ENCODE data around the gene MTURN. TPM values are rescaled to one million over a fixed set of nuclear protein-coding genes. Genes with fewer than 3 reads are reported as not detected.

The MTURN gene
- total RNA-seq, 4 donors from 2014 or later = 196 to 252 (median 225) TPM

- H3K36me3 ChIP-seq = peaks cover 0 to 8% of the 10 kb centered on the region in 2 donors
- no peaks in the 10 kb centered on the region for H3K27me3 ChIP-seq
- H3K4me1 ChIP-seq = no peaks in the 10 kb centered on the region
- H3K4me3 ChIP-seq = no peak overlapping the region
- ATAC-seq = no peak
- 71% methylated on average over 1 of the region's 2 CpGs; no CpG with 5 or more reads in 1 of the 2 donors for WGBS, 2 donors (ENCODE audit: low coverage in 1 of 2)
- no peaks in the 10 kb centered on the region for H3K9me3 ChIP-seq
- no peak overlapping the region for H3K27ac ChIP-seq
- no peak for TF ChIP-seq EP300 (IDR thresholded peaks at IDR 0.05)
- no peak for TF ChIP-seq POLR2A (IDR thresholded peaks at IDR 0.05)
- no peak for TF ChIP-seq POLR2AphosphoS5 (IDR thresholded peaks at IDR 0.05)
- no peak for TF ChIP-seq CTCF (IDR thresholded peaks at IDR 0.05)
Measured at GRCh38 chr7:30188811-30189210, 54.0 kb downstream of the MTURN start.

GRCh38 chr7:30191809-30192208 is 57.0 kb downstream of the MTURN start:
- Histone ChIP-seq H3K27ac (no peak overlapping the region), H3K4me1 (no peaks in the 10 kb centered on the region), H3K27me3 (no peaks in the 10 kb centered on the region), H3K36me3 (peaks cover 0 to 13% of the 10 kb centered on the region in 2 donors), H3K9me3 (no peaks in the 10 kb centered on the region), H3K4me3 (no peak overlapping the region)
- TF ChIP-seq CTCF (IDR thresholded peaks at IDR 0.05) = no peak
- no peak for TF ChIP-seq EP300 (IDR thresholded peaks at IDR 0.05)
- TF ChIP-seq POLR2AphosphoS5 (IDR thresholded peaks at IDR 0.05) = no peak
- TF ChIP-seq POLR2A (IDR thresholded peaks at IDR 0.05) = no peak
- ATAC-seq = no peak
- WGBS, 2 donors (ENCODE audit: low coverage in 1 of 2) = 83 to 100% methylated on average over 1 to 4 of the region's 4 CpGs

- no peak for ATAC-seq
- no peaks in the 10 kb centered on the region for H3K4me1 ChIP-seq
- H3K36me3 ChIP-seq = peaks cover 0 to 13% of the 10 kb centered on the region in 2 donors
- no peaks in the 10 kb centered on the region for H3K27me3 ChIP-seq
- H3K27ac ChIP-seq = no peak overlapping the region
- TF ChIP-seq POLR2AphosphoS5 (IDR thresholded peaks at IDR 0.05) (no peak), EP300 (IDR thresholded peaks at IDR 0.05) (no peak), POLR2A (IDR thresholded peaks at IDR 0.05) (no peak), CTCF (IDR thresholded peaks at IDR 0.05) (no peak)
- 90 to 100% methylated on average over 3 to 5 of the region's 5 CpGs for WGBS, 2 donors (ENCODE audit: low coverage in 1 of 2)
- H3K4me3 ChIP-seq = no peak overlapping the region
- H3K9me3 ChIP-seq = no peaks in the 10 kb centered on the region
Measured at GRCh38 chr7:30193336-30193943, 58.7 kb downstream of the MTURN start.

- no peaks in the 10 kb centered on the region for H3K27me3 ChIP-seq
- no peak overlapping the region for H3K4me3 ChIP-seq
- no peaks in the 10 kb centered on the region for H3K9me3 ChIP-seq
- no peak overlapping the region for H3K27ac ChIP-seq
- TF ChIP-seq POLR2AphosphoS5 (IDR thresholded peaks at IDR 0.05) (no peak), CTCF (IDR thresholded peaks at IDR 0.05) (no peak), POLR2A (IDR thresholded peaks at IDR 0.05) (no peak), EP300 (IDR thresholded peaks at IDR 0.05) (no peak)
- peaks cover 0 to 15% (median 3%) of the 10 kb centered on the region in 3 donors for H3K4me1 ChIP-seq
- ATAC-seq = no peak
- H3K36me3 ChIP-seq = peaks cover 0 to 7% of the 10 kb centered on the region in 2 donors
Measured at GRCh38 chr7:30196408-30196807, 61.6 kb downstream of the MTURN start.

- H3K4me1 ChIP-seq = peaks cover 0 to 26% (median 3%) of the 10 kb centered on the region in 3 donors
- no peaks in the 10 kb centered on the region for H3K9me3 ChIP-seq
- H3K4me3 ChIP-seq = no peak overlapping the region
- TF ChIP-seq POLR2A (IDR thresholded peaks at IDR 0.05) (no peak), POLR2AphosphoS5 (IDR thresholded peaks at IDR 0.05) (no peak), CTCF (IDR thresholded peaks at IDR 0.05) (no peak), EP300 (IDR thresholded peaks at IDR 0.05) (no peak)
- no peak overlapping the region for H3K27ac ChIP-seq
- WGBS, 2 donors (ENCODE audit: low coverage in 1 of 2) = 100% methylated on average over 1 of the region's 1 CpG; no CpG with 5 or more reads in 1 of the 2 donors
- peaks cover 0 to 4% of the 10 kb centered on the region in 2 donors for H3K36me3 ChIP-seq
- no peaks in the 10 kb centered on the region for H3K27me3 ChIP-seq
- ATAC-seq = no peak
Measured at GRCh38 chr7:30197438-30197837, 62.7 kb downstream of the MTURN start.
